ENCODE measurements around the gene LMBR1. TPM values are rescaled to one million over a fixed set of nuclear protein-coding genes. Genes with fewer than 3 reads are reported as not detected.
"Not testable (repeated sequence)": the region's sequence is repeated elsewhere in the genome, so short reads cannot be mapped to it uniquely, and the experiment has no call there.

Gene LMBR1
- polyA plus RNA-seq, 1 experiment = 5.3 TPM

DNA sequence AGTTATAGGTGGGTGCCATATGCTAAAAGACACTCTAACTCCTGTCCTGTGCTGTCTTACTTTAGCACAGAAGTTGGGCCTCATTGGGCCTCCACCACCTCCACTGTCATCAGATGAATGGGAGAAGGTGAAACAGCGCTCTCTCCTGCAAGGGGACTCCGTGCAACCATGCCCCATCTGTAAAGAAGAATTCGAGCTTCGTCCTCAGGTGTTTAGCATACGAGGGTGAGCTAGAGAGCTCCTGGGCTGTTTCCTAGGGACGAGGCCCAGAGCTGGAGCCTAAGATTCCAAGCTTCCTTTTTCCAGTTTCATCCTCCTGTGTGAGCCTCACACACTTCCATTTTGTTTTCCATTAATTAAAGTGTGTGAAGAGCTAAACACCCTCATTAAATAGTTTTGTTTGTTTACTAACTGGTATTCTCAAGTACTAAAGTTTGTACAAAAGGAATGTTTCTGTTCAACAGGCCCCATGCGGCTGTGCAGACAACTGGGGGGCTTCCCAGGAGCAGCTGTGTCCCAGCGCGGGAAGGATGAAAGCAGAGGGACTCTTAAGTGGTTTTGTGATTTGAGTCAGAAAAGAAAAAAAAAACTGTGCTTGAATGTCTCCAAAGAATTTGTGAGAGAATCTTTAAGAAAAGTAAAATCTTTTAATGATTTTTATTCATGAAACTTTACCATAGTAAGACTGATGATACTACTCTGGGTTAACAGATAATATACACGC is 238.3 kb downstream of the LMBR1 start:
- ChIA-PET CTCF (no interaction called here), POLR2A (interaction anchor here (0.6 kb wide), 1 partner anchor 75 kb away, joined by 3 read pairs; no protein-coding TSS in a partner anchor)
- DNase-seq (ENCODE audit: low read depth) = no peak
- H3K4me3 ChIP-seq (ENCODE audit: low read depth, low read length) = no peak overlapping the region
- H3K36me3 ChIP-seq (ENCODE audit: control insufficient read depth, insufficient read depth, low read length) = no peaks in the 10 kb centered on the region
- no peaks in the 10 kb centered on the region for H3K27me3 ChIP-seq (ENCODE audit: control insufficient read depth, insufficient read depth, low read length)
- TF ChIP-seq CTCF (IDR thresholded peaks at IDR 0.05; ENCODE audit: insufficient read depth, low read depth, low read length) = no peak

DNA sequence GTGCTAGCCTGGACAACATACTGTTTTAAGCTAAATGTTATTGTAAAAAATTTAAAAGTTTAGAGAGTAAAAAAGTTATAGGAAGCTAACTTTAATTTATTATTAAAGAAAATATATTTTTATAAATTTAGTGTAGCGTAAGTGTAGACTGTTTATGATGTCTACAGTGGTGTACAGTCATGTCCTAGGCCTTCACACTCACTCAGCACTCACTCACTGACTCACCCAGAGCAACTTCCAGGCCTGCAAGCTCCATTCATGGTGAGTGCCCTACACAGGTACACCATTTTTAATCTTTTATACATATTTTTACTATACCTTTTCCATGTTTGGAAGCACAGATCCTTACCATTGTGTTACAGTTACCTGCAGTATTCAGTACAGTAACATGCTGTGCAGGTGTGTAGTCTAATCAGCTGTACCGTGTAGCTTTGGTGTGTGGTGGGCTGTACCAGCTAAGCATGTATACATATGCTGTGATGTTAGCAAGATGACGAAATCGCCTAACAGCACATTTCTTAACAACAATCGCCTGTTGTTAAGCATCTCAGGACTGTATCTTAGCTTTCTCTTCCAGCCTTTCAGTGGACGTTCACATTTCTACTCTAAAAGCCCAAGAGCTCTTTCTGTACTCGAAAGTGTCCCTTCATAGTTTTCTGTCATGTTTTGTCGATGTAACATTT is 240.0 kb downstream of the LMBR1 start:
- TF ChIP-seq CTCF (IDR thresholded peaks at IDR 0.05; ENCODE audit: insufficient read depth, low read depth, low read length) = no peak
- Histone ChIP-seq H3K4me3 (ENCODE audit: low read depth, low read length) (no peak overlapping the region), H3K27me3 (ENCODE audit: control insufficient read depth, insufficient read depth, low read length) (no peaks in the 10 kb centered on the region), H3K36me3 (ENCODE audit: control insufficient read depth, insufficient read depth, low read length) (no peaks in the 10 kb centered on the region)
- no peak for DNase-seq (ENCODE audit: low read depth)
- ChIA-PET CTCF (interaction anchor here (0.8 to 2.1 kb wide), 2 partner anchors 11 to 111 kb away, joined by 3 to 7 read pairs; no protein-coding TSS in a partner anchor), POLR2A (interaction anchor here (0.6 kb wide), 2 partner anchors 12 to 94 kb away, joined by 4 to 5 read pairs; no protein-coding TSS in a partner anchor)

DNA sequence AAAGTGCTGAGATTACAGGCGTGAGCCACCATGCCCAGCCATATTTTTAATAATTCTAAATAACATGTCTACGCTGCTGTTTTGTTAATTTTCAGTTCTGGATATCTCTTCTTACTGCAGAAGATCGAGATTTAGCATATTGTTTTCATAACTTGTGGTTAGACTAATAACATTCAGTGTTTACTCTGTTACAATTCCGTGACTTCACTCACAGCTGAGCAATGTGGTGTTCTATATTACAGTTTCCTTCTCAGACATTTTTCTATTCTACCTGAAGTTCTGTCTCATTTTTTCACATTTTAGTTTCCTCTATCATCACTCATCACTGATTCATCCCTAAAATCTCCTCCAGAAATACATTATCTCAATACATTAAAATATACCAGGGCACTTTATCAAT is 241.5 kb downstream of the LMBR1 start:
- TF ChIP-seq CTCF (IDR thresholded peaks at IDR 0.05; ENCODE audit: insufficient read depth, low read depth, low read length) = no peak
- ChIA-PET CTCF (interaction anchor here (1.0 to 2.7 kb wide), 4 partner anchors 10 to 112 kb away, joined by 3 to 8 read pairs (median 8); partner anchors contain the start of gene RNF32), POLR2A (no interaction called here)
- Histone ChIP-seq H3K36me3 (ENCODE audit: control insufficient read depth, insufficient read depth, low read length) (no peaks in the 10 kb centered on the region), H3K27me3 (ENCODE audit: control insufficient read depth, insufficient read depth, low read length) (no peaks in the 10 kb centered on the region), H3K4me3 (ENCODE audit: low read depth, low read length) (no peak overlapping the region)
- DNase-seq (ENCODE audit: low read depth) = no peak

GRCh38 chr7:156650042-156650441 is 242.9 kb downstream of the LMBR1 start:
- Histone ChIP-seq H3K36me3 (ENCODE audit: control insufficient read depth, insufficient read depth, low read length) (no peaks in the 10 kb centered on the region), H3K4me3 (ENCODE audit: low read depth, low read length) (no peak overlapping the region), H3K27me3 (ENCODE audit: control insufficient read depth, insufficient read depth, low read length) (no peaks in the 10 kb centered on the region)
- ChIA-PET CTCF (interaction anchor here (0.9 to 2.7 kb wide), 5 partner anchors 9 to 117 kb away, joined by 6 to 8 read pairs (median 7); partner anchors contain the start of gene RNF32), POLR2A (no interaction called here)
- no peak for DNase-seq (ENCODE audit: low read depth)
- TF ChIP-seq CTCF (IDR thresholded peaks at IDR 0.05; ENCODE audit: insufficient read depth, low read depth, low read length) = peak; percentile 57

- H3K36me3 ChIP-seq (ENCODE audit: control insufficient read depth, insufficient read depth, low read length); H3K4me3 ChIP-seq (ENCODE audit: low read depth, low read length); POLR2A ChIA-PET; H3K27me3 ChIP-seq (ENCODE audit: control insufficient read depth, insufficient read depth, low read length); DNase-seq (ENCODE audit: low read depth): not testable (repeated sequence)
- CTCF ChIA-PET = interaction anchor here (0.7 kb wide), 1 partner anchor 10 kb away, joined by 3 read pairs; no protein-coding TSS in a partner anchor
Measured at GRCh38 chr7:156647330-156647729, 245.7 kb downstream of the LMBR1 start.

Data from BJ (cell line).